ENCODE data around the gene FOXP1.

Gene FOXP1

DNA sequence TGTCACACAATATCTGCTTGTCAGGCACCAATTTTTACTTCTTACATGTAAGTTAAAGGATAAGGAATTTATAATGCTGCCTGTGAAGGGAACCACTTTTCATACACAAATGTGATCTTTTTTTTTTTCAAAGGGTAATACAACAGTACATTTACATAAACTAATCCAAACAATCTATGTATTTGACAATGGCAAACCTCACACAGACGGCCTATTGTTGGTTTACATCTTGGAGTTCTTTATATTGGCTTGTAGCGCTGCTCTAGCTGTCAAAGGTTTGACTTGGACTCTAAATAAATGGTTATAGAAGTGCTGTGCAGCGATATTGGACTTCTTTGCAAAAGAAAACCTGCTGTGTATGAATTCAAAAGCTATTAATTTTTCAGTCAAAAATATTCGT, 598.0 kb downstream of the FOXP1 start:
- no peaks in the 10 kb centered on the region for H3K9me3 ChIP-seq (ENCODE audit: insufficient read depth, low read length)
- H3K27me3 ChIP-seq (ENCODE audit: low read length), result no peaks in the 10 kb centered on the region
- no peaks in the 10 kb centered on the region for H4K20me1 ChIP-seq (ENCODE audit: low read depth, low read length)
- H3K4me3 ChIP-seq (ENCODE audit: insufficient read depth, low read length, poor library complexity, severe bottlenecking), result no peak overlapping the region
- no peak overlapping the region for H2AFZ ChIP-seq (ENCODE audit: low read depth, low read length, severe bottlenecking)
- H3K27ac ChIP-seq (ENCODE audit: low read depth, low read length), result no peak overlapping the region
- no peak overlapping the region for H3K9ac ChIP-seq (ENCODE audit: low read length)
- no peak overlapping the region for H3K4me2 ChIP-seq (ENCODE audit: low read depth, low read length, poor library complexity, severe bottlenecking)
- no peaks in the 10 kb centered on the region for H3K79me2 ChIP-seq (ENCODE audit: insufficient read depth, low read length)
- H3F3A ChIP-seq (ENCODE audit: insufficient read depth), result no peaks in the 10 kb centered on the region
- no peaks in the 10 kb centered on the region; the same call in 1 of the 2 replicates for H3K36me3 ChIP-seq (ENCODE audit: low read length)
- no peaks in the 10 kb centered on the region for H3K9me2 ChIP-seq (replicated peaks; ENCODE audit: insufficient read depth, low read length)
- TF ChIP-seq, protein P1, sequence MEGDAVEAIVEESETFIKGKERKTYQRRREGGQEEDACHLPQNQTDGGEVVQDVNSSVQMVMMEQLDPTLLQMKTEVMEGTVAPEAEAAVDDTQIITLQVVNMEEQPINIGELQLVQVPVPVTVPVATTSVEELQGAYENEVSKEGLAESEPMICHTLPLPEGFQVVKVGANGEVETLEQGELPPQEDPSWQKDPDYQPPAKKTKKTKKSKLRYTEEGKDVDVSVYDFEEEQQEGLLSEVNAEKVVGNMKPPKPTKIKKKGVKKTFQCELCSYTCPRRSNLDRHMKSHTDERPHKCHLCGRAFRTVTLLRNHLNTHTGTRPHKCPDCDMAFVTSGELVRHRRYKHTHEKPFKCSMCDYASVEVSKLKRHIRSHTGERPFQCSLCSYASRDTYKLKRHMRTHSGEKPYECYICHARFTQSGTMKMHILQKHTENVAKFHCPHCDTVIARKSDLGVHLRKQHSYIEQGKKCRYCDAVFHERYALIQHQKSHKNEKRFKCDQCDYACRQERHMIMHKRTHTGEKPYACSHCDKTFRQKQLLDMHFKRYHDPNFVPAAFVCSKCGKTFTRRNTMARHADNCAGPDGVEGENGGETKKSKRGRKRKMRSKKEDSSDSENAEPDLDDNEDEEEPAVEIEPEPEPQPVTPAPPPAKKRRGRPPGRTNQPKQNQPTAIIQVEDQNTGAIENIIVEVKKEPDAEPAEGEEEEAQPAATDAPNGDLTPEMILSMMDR (IDR thresholded peaks at IDR 0.05; ENCODE audit: insufficient read depth, low read length, poor library complexity, severe bottlenecking), result no peak
- TF ChIP-seq EZH2phosphoT487 (conservative IDR thresholded peaks at IDR 0.05; ENCODE audit: low read length), result no peak

DNA sequence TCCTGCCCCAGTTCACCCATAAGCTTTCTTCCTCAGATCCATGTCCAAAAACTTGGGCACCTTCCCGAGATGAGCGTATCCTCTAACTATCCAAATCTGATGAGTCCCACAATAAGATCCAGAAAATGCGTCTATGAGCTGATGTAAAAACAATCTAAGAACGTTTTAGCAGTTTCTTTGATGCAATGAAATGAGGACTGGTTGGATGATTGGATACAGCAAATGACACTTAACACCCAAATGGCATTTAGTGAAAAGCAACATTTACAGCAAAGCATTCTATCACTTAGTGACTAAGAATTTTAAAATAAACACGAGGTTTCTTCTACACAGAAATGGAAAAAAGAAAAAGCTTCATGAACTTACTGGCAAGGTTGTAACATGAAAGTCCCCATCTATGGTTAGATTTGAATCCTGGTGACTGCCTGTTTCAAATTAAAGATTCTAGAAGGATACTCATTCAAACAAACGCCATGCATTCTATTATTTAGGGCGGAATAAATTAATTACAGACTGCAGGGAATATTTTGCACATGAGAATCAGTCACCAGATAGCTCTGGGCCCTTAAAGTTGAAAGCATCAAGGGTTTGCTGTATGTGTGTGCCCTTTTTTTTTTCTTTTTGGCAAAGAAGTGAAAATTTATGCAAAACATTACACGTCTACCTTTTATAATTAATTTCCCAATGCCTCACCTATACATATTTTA, 598.6 kb downstream of the FOXP1 start:
- Histone ChIP-seq H3F3A (ENCODE audit: insufficient read depth) (no peaks in the 10 kb centered on the region), H3K9ac (ENCODE audit: low read length) (no peak overlapping the region), H3K9me2 (replicated peaks; ENCODE audit: insufficient read depth, low read length) (no peaks in the 10 kb centered on the region), H2AFZ (ENCODE audit: low read depth, low read length, severe bottlenecking) (no peak overlapping the region), H3K4me2 (ENCODE audit: low read depth, low read length, poor library complexity, severe bottlenecking) (no peak overlapping the region), H3K36me3 (ENCODE audit: low read length) (no peaks in the 10 kb centered on the region; the same call in 1 of the 2 replicates), H3K27ac (ENCODE audit: low read depth, low read length) (no peak overlapping the region), H3K27me3 (ENCODE audit: low read length) (no peaks in the 10 kb centered on the region), H4K20me1 (ENCODE audit: low read depth, low read length) (no peaks in the 10 kb centered on the region), H3K4me3 (ENCODE audit: insufficient read depth, low read length, poor library complexity, severe bottlenecking) (no peak overlapping the region), H3K9me3 (ENCODE audit: insufficient read depth, low read length) (no peaks in the 10 kb centered on the region), H3K79me2 (ENCODE audit: insufficient read depth, low read length) (no peaks in the 10 kb centered on the region)
- TF ChIP-seq EZH2phosphoT487 (conservative IDR thresholded peaks at IDR 0.05; ENCODE audit: low read length), result no peak
- TF ChIP-seq, protein P1 (IDR thresholded peaks at IDR 0.05; ENCODE audit: insufficient read depth, low read length, poor library complexity, severe bottlenecking), result no peak

DNA sequence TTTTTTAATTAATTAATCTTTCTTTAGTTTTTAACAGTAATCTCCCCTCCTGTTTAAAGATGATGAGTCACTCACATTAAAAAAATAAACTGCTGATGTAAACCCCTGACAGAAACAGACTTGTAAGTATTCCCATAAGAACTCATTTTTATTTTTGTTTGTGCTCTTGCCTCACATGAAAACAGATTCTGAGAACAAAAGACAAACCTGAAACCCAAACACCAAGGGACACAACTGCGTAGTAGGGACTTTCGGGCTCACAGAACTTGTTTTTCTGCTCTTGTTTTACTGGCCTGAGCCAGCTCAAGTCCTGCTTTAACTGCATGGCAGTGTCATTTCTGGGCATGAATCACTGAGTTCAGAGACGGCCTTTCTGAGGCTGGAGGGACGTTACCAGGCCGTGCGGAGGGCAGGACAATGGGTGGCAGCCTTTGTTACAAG, 600.8 kb downstream of the FOXP1 start:
- no peak overlapping the region for H3K9ac ChIP-seq (ENCODE audit: low read length)
- H3K79me2 ChIP-seq (ENCODE audit: insufficient read depth, low read length), result no peaks in the 10 kb centered on the region
- no peak overlapping the region for H2AFZ ChIP-seq (ENCODE audit: low read depth, low read length, severe bottlenecking)
- no peaks in the 10 kb centered on the region for H3F3A ChIP-seq (ENCODE audit: insufficient read depth)
- no peak overlapping the region for H3K27ac ChIP-seq (ENCODE audit: low read depth, low read length)
- H3K27me3 ChIP-seq (ENCODE audit: low read length), result no peaks in the 10 kb centered on the region
- no peak for TF ChIP-seq EZH2phosphoT487 (conservative IDR thresholded peaks at IDR 0.05; ENCODE audit: low read length)
- TF ChIP-seq, protein P1 (IDR thresholded peaks at IDR 0.05; ENCODE audit: insufficient read depth, low read length, poor library complexity, severe bottlenecking), result no peak
- no peaks in the 10 kb centered on the region for H3K9me3 ChIP-seq (ENCODE audit: insufficient read depth, low read length)
- no peak overlapping the region for H3K4me3 ChIP-seq (ENCODE audit: insufficient read depth, low read length, poor library complexity, severe bottlenecking)
- no peak overlapping the region for H3K4me2 ChIP-seq (ENCODE audit: low read depth, low read length, poor library complexity, severe bottlenecking)
- no peaks in the 10 kb centered on the region for H4K20me1 ChIP-seq (ENCODE audit: low read depth, low read length)
- no peaks in the 10 kb centered on the region for H3K9me2 ChIP-seq (replicated peaks; ENCODE audit: insufficient read depth, low read length)
- H3K36me3 ChIP-seq (ENCODE audit: low read length), result no peaks in the 10 kb centered on the region; the same call in 1 of the 2 replicates

Data from SU-DHL-6 (cell line).